ENCODE measurements around the gene WDTC1. TPM values are rescaled to one million over a fixed set of nuclear protein-coding genes. Genes with fewer than 3 reads are reported as not detected.

Gene WDTC1
- total and polyA plus RNA-seq, 2 donors (not counting 1 experiment from before 2014, with no cell fraction given): 32.5 to 69.1 TPM

GRCh38 chr1:27348861-27349783 lies 114.7 kb downstream of the WDTC1 start:
- peak overlapping the region in 3 of 5 experiments; percentile 27 to 41 (median 29) for H3K4me3 ChIP-seq (ENCODE audit: control extremely low read depth in 1 of 5, extremely low read depth in 1 of 5, insufficient read depth in 1 of 5, low read depth in 2 of 5, low read length in 4 of 5)
- H3K27me3 Mint-ChIP-seq: no peaks in the 10 kb centered on the region

More at GRCh38 chr1:27348861-27349783, 114.7 kb downstream of the WDTC1 start:
- H3K79me2 ChIP-seq (ENCODE audit: control insufficient read depth, insufficient read depth, low read length): peaks cover 43% of the 10 kb centered on the region
- DNase-seq (peak; percentile 50), ATAC-seq (ENCODE audit: low read depth) (peak; percentile 77)
- Mint-ChIP-seq H3K4me1 (peaks cover 22% of the 10 kb centered on the region), H3K9me3 (ENCODE audit: insufficient read depth) (no peaks in the 10 kb centered on the region), H3K27ac (peak overlapping the region; percentile 46), H3K4me3 (peak overlapping the region; percentile 75)
- no peak for TF ChIP-seq EZH2 (IDR thresholded peaks at IDR 0.05; ENCODE audit: borderline replicate concordance, insufficient read depth, low read depth, low read length, poor library complexity, severe bottlenecking)
- TF ChIP-seq CTCF (IDR thresholded peaks at IDR 0.05): no peak
- peak overlapping the region; percentile 71 for H3K4me2 ChIP-seq (replicated peaks; ENCODE audit: low read depth, low read length, poor library complexity, severe bottlenecking)
- H3K27me3 ChIP-seq (replicated peaks in 1 of 4; ENCODE audit: control extremely low read depth in 1 of 4, control insufficient read depth in 3 of 4, insufficient read depth in 4 of 4, low read length in 3 of 4): no peaks in the 10 kb centered on the region
- peaks cover 9 to 22% of the 10 kb centered on the region in 2 donors for H3K4me1 ChIP-seq (ENCODE audit: control insufficient read depth in 2 of 2, insufficient read depth in 2 of 2, low read length in 2 of 2)
- H2AFZ ChIP-seq (ENCODE audit: insufficient read depth, low read depth, low read length, poor library complexity, severe bottlenecking): peak overlapping the region; percentile 38
- peaks cover 12% of the 10 kb centered on the region for H4K20me1 ChIP-seq (ENCODE audit: control insufficient read depth, insufficient read depth, low read length, poor library complexity, severe bottlenecking)
- no peak overlapping the region for H3K27ac ChIP-seq (ENCODE audit: low read length in 2 of 2)
- CTCF ChIA-PET: interaction anchor here (0.6 to 2.6 kb wide), 11 partner anchors 8 to 269 kb away, joined by 3 to 14 read pairs (median 4); no protein-coding TSS in a partner anchor
- H3K36me3 ChIP-seq (replicated peaks in 1 of 2; ENCODE audit: control extremely low read depth in 1 of 2, control insufficient read depth in 1 of 2, extremely low read depth in 1 of 2, insufficient read depth in 2 of 2, low read length in 1 of 2): peaks cover 0 to 61% of the 10 kb centered on the region in 2 experiments
- no peaks in the 10 kb centered on the region for H3K9me3 ChIP-seq (ENCODE audit: control extremely low read depth in 1 of 3, control insufficient read depth in 2 of 3, insufficient read depth in 1 of 3, low read length in 2 of 3)
- intact Hi-C loops (cut with micrococcal nuclease): loop anchor here (1.0 kb wide), 1 partner anchor 8 kb away; no protein-coding TSS in a partner anchor
- 73% methylated on average over 34 of the region's 51 CpGs for WGBS (ENCODE audit: insufficient coverage)
- H3K9ac ChIP-seq (ENCODE audit: low read length): peak overlapping the region; percentile 19
- POLR2A ChIA-PET: interaction anchor here (1.1 to 1.9 kb wide), 3 partner anchors 8 to 11 kb away, joined by 3 to 11 read pairs (median 3); partner anchors contain the start of gene SYTL1

Data from B cell (primary cell).